D721Med (cell line): ENCODE measurements around the gene VEZT.
"Not testable (repeated sequence)": the region's sequence is repeated elsewhere in the genome, so short reads cannot be mapped to it uniquely, and the experiment has no call there.

Experiments used
- DNase-seq: peaks from one replicate; pipeline ENCODE4 v3.0.0; 2011; ENCODE audit warnings: low spot score; ENCODE audit not compliant: insufficient read length
- FAIRE-seq: peaks from 2 replicates; lab custom pipeline; 2011; peaks lifted over from hg19 to GRCh38; lab: Jason Lieb, UNC
- TF ChIP-seq, protein P1 (sequence below): IDR thresholded peaks from 2 replicates; pipeline ENCODE4 v1.5.1; 2012; ENCODE audit warnings: mild to moderate bottlenecking, control low read depth; ENCODE audit not compliant: insufficient read depth; ENCODE audit errors: missing control alignments

Gene VEZT

DNA sequence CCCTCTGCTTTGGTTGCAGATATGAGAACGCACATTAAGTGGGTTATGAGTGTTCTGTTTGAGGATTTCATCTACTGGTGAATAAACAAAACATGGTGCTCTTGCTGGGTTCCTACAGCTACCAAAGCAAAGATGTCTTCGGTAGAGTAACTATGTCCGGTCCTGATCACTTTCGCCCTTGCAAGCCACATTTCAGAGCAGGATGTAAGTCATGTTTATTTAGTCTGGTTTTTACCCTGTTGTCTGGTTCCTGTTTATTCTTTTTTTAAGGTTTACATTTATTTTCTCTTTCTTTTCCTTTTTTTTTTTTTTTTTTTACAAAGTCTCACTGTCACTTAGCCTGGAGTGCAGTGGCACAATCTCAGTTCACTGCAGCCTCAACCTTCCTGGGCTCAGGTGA is 99.2 kb downstream of the VEZT start:
- TF ChIP-seq, protein P1, sequence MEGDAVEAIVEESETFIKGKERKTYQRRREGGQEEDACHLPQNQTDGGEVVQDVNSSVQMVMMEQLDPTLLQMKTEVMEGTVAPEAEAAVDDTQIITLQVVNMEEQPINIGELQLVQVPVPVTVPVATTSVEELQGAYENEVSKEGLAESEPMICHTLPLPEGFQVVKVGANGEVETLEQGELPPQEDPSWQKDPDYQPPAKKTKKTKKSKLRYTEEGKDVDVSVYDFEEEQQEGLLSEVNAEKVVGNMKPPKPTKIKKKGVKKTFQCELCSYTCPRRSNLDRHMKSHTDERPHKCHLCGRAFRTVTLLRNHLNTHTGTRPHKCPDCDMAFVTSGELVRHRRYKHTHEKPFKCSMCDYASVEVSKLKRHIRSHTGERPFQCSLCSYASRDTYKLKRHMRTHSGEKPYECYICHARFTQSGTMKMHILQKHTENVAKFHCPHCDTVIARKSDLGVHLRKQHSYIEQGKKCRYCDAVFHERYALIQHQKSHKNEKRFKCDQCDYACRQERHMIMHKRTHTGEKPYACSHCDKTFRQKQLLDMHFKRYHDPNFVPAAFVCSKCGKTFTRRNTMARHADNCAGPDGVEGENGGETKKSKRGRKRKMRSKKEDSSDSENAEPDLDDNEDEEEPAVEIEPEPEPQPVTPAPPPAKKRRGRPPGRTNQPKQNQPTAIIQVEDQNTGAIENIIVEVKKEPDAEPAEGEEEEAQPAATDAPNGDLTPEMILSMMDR, result no peak
- no peak for FAIRE-seq
- DNase-seq, result no peak

DNA sequence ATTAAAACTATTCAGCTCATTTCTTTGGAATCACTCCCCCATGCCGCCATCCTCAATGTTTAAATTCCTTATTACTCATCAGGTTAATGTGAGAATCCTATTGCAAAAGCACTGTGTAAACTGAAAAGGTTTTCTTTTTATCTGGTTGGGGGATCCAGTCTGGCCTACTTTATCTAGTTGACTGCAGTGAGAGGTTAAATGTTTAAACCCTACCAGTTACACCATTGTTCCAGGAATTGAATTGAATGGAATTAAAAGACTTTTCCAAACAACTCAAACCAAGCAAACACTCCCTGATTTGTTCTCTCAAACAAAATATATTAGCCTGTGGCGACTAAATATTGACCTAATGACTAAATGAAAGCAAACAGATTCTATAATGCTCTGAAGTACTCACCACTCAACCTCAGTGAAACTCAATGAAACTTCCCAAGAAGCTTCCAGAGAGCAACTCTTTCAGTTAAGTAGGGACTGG is 100.5 kb downstream of the VEZT start:
- no peak for DNase-seq
- no peak for FAIRE-seq
- TF ChIP-seq, protein P1, result no peak

DNA sequence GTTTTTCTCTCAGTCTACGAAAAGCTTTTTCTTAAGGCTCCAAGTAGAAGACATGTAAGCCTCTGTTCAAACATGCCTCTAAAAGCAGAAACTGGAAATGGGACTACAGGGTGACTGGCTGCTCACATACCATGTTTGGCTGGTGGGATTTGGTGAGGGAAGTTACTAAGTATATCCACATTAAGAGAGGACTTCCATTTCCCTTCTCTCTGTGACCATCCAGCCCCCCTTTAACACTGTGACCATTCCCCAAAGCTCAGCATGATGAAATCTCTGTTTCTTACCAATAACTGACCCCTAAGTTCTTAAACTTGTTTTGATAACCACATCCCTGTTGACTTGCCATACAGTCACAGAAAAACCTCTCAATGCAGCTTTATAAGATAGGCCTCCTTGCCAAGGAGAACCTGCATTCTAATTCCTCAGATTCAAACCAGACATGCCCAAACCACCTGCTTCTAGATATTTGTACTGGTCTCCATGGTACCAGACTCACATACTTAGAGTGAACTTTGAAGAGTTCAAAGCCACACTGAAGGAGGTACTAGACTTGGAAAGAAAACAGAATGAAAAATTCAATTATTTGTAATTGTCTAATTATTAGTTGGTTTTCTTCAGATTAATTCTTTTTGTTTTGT is 102.2 kb downstream of the VEZT start:
- FAIRE-seq (no peak), DNase-seq (no peak)
- TF ChIP-seq, protein P1, result no peak

GRCh38 chr12:95321516-95322246 is 104.1 kb downstream of the VEZT start:
- peak; percentile 41 for FAIRE-seq
- TF ChIP-seq, protein P1, result no peak
- peak; percentile 33 for DNase-seq

DNA sequence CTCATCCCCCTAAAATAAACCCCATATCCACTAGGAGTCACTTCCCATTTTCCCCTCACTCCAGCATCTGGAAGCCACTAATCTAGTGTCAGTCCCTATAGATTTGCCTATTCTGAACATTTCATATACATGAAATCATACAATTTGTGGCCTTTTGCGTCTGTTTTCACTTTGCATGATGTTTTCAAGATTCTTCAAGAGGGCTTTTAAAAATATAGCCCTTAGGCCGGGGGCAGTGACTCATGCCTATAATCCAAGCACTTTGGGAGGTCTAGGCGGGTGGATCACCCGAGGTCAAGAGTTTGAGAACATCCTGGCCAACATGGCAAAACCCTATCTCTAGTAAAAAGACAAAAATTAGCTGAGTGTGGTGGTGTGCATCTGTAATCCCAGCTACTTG is 104.7 kb downstream of the VEZT start:
- FAIRE-seq (no peak), DNase-seq (no peak)
- TF ChIP-seq, protein P1, result no peak

DNA sequence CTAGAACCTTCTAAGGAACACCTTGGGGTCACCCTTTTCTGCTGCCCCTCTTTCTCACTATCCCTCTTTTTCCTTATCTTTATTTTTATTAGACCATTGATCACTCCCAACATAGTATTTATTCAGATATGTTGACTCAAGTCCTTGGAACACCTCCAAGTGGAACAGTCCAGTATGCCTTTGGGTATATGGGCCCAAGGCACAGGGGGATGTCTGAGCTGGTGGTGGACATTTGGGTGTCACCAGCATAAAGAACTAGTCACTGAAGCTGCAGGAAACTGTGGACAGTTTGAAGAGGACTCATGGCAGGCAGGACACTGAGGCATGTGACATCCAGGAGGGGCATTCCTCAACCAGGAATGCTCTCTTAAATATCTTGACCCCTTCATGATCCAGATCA is 105.6 kb downstream of the VEZT start:
- TF ChIP-seq, protein P1, result no peak
- no peak for DNase-seq
- FAIRE-seq, result no peak

GRCh38 chr12:95324246-95324645 is 106.6 kb downstream of the VEZT start:
- not testable (repeated sequence) for FAIRE-seq

More at GRCh38 chr12:95324246-95324645, 106.6 kb downstream of the VEZT start:
- DNase-seq, result not testable (repeated sequence)
